Astrocyte (in vitro differentiated cells and primary cell): ENCODE data around the gene POGLUT3. TPM values are rescaled to one million over a fixed set of nuclear protein-coding genes. Genes with fewer than 3 reads are reported as not detected.
A peak's percentile ranks its signal among the peaks of the same experiment; 100 is the strongest.

Experiments
- DNase-seq: peaks from one replicate; pipeline ENCODE4 v3.0.0-alpha.2; 2010; ENCODE audit warnings: low read depth
- FAIRE-seq: peaks from 2 replicates; lab custom pipeline; 2011; peaks lifted over from hg19 to GRCh38; lab: Jason Lieb, UNC
- H2AFZ ChIP-seq: 2 replicates; pipeline ENCODE4 v1.6.0; 2012; ENCODE audit warnings: low read depth, low read length, inconsistent platforms
- H3K27ac ChIP-seq: 2 replicates; pipeline ENCODE4 v1.5.1; 2011; ENCODE audit warnings: low read depth, low read length, inconsistent platforms
- H3K27me3 ChIP-seq: 2 replicates; pipeline ENCODE4 v1.6.0; 2011; ENCODE audit warnings: low read length, inconsistent platforms; ENCODE audit not compliant: insufficient read depth
- H3K36me3 ChIP-seq: 2 replicates; pipeline ENCODE4 v1.5.1; 2011; ENCODE audit warnings: low read length, inconsistent platforms; ENCODE audit not compliant: insufficient read depth
- H3K4me1 ChIP-seq: 2 replicates; pipeline ENCODE4 v1.5.1; 2011; ENCODE audit warnings: low read length, inconsistent platforms; ENCODE audit not compliant: insufficient read depth
- H3K4me2 ChIP-seq: 2 replicates; pipeline ENCODE4 v1.6.0; 2012; ENCODE audit warnings: low read length, inconsistent platforms
- H3K4me3 ChIP-seq: 2 replicates; pipeline ENCODE4 v1.5.1; 2011; ENCODE audit warnings: low read depth, mild to moderate bottlenecking, low read length, inconsistent platforms; ENCODE audit not compliant: insufficient read depth
- H3K79me2 ChIP-seq: 2 replicates; pipeline ENCODE4 v1.6.0; 2012; ENCODE audit warnings: mild to moderate bottlenecking, low read length, inconsistent platforms; ENCODE audit not compliant: insufficient read depth
- H3K9ac ChIP-seq: 2 replicates; pipeline ENCODE4 v1.6.0; 2012; ENCODE audit warnings: mild to moderate bottlenecking, low read length, inconsistent platforms
- H3K9me3 ChIP-seq: 2 replicates; pipeline ENCODE4 v1.5.1; 2012; ENCODE audit warnings: low read depth, mild to moderate bottlenecking, low read length, inconsistent platforms; ENCODE audit not compliant: insufficient read depth
- H4K20me1 ChIP-seq: 2 replicates; pipeline ENCODE4 v1.6.0; 2012; ENCODE audit warnings: low read length, inconsistent platforms; ENCODE audit not compliant: insufficient read depth
- H3K27ac Mint-ChIP-seq: one replicate; pipeline ENCODE4 v1.8.0; 2021; ENCODE audit warnings: mild to moderate bottlenecking, mixed read lengths; ENCODE audit not compliant: unreplicated experiment
- H3K27me3 Mint-ChIP-seq: one replicate; pipeline ENCODE4 v1.8.0; 2021; ENCODE audit warnings: low read depth, mixed read lengths; ENCODE audit not compliant: unreplicated experiment
- H3K36me3 Mint-ChIP-seq: one replicate; pipeline ENCODE4 v1.8.0; 2021; ENCODE audit warnings: low read depth, mixed read lengths; ENCODE audit not compliant: unreplicated experiment
- H3K4me1 Mint-ChIP-seq: one replicate; pipeline ENCODE4 v1.8.0; 2021; ENCODE audit warnings: low read depth, mixed read lengths; ENCODE audit not compliant: unreplicated experiment
- H3K4me3 Mint-ChIP-seq: one replicate; pipeline ENCODE4 v1.8.0; 2021; ENCODE audit warnings: mild to moderate bottlenecking, moderate library complexity, mixed read lengths; ENCODE audit not compliant: unreplicated experiment
- H3K9me3 Mint-ChIP-seq: one replicate; pipeline ENCODE4 v1.8.0; 2021; ENCODE audit warnings: mild to moderate bottlenecking, mixed read lengths; ENCODE audit not compliant: unreplicated experiment
- EZH2 ChIP-seq: IDR thresholded peaks from 2 replicates; pipeline ENCODE4 v1.6.1; 2012; ENCODE audit warnings: mild to moderate bottlenecking, low read length, inconsistent platforms; ENCODE audit not compliant: insufficient read depth
- total RNA-seq: library from RNA; stranded (reverse); gene quantifications from 2 replicates; pipeline ENCODE4 v1.2.1, GENCODE V29; 2021
- TF ChIP-seq, protein P1 (sequence below): IDR thresholded peaks from 2 replicates; pipeline ENCODE4 v1.5.1; 2011; ENCODE audit warnings: low read depth, mild to moderate bottlenecking, inconsistent platforms, low read length, moderate library complexity; ENCODE audit not compliant: insufficient read depth

POGLUT3 gene
- total RNA-seq, 1 donor from 2014 or later, result 18.5 TPM

DNA sequence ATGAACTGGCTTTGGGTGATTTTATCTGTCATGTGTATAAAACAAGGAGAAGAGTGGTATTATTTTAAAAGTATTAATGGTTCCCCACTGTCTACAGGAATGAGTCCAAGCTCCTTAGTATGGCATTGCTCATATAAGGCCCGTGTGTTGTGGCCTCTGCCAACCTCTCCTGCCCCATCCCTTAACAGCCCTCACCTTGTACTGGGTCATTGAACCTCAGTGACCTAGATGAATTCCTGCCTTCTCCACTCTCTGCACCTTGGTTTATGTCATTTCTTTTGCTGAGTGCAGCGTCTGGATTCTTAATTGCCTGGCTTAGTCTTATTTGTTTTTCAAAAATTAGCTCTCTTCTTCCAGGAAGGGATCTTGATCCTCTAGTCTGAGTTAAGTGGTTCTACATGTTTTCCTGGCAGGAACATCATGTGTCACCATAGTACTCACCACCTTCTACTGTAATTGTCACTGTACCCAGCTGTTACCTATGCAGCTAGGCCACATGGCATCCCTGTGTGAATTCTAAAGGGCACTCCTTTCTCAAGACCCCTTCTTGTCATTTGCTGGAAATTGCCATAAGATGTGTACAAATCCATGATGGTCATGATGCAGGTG lies 36.2 kb upstream of the POGLUT3 start:
- H3K9me3 ChIP-seq, result no peaks in the 10 kb centered on the region
- H4K20me1 ChIP-seq, result no peaks in the 10 kb centered on the region
- H3K4me1 ChIP-seq, result no peaks in the 10 kb centered on the region
- H3K27ac ChIP-seq, result no peak overlapping the region
- no peak overlapping the region for H3K4me3 ChIP-seq
- DNase-seq (no peak), FAIRE-seq (no peak)
- H3K27me3 ChIP-seq, result peaks cover 8% of the 10 kb centered on the region
- H3K9ac ChIP-seq, result no peak overlapping the region
- Mint-ChIP-seq H3K4me1 (no peaks in the 10 kb centered on the region), H3K27me3 (no peaks in the 10 kb centered on the region), H3K9me3 (no peaks in the 10 kb centered on the region), H3K4me3 (no peak overlapping the region), H3K27ac (no peak overlapping the region), H3K36me3 (no peaks in the 10 kb centered on the region)
- no peak overlapping the region for H2AFZ ChIP-seq
- no peak overlapping the region for H3K4me2 ChIP-seq
- no peaks in the 10 kb centered on the region for H3K79me2 ChIP-seq
- no peak for TF ChIP-seq EZH2
- TF ChIP-seq, protein P1, sequence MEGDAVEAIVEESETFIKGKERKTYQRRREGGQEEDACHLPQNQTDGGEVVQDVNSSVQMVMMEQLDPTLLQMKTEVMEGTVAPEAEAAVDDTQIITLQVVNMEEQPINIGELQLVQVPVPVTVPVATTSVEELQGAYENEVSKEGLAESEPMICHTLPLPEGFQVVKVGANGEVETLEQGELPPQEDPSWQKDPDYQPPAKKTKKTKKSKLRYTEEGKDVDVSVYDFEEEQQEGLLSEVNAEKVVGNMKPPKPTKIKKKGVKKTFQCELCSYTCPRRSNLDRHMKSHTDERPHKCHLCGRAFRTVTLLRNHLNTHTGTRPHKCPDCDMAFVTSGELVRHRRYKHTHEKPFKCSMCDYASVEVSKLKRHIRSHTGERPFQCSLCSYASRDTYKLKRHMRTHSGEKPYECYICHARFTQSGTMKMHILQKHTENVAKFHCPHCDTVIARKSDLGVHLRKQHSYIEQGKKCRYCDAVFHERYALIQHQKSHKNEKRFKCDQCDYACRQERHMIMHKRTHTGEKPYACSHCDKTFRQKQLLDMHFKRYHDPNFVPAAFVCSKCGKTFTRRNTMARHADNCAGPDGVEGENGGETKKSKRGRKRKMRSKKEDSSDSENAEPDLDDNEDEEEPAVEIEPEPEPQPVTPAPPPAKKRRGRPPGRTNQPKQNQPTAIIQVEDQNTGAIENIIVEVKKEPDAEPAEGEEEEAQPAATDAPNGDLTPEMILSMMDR, result no peak
- no peaks in the 10 kb centered on the region for H3K36me3 ChIP-seq

DNA sequence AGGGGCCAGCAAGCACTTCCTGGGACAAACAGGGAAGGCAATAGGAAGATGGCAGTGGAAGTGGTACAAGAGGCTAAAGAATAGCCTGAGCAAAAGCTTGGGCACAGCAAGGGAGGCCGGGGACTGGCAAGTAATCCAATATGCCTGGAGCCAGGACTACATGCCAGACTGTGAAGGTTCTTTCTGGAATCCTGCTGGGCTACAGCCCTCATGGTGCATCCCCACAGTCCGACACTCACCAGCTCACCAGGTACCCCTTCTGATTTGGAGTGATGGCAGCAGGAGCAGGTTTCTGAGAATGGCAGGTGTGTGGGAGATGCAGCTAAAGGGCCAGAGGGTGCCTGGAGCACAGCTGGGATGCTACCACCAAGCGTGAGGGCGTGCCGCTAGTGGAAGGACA lies 32.2 kb upstream of the POGLUT3 start:
- Mint-ChIP-seq H3K9me3 (no peaks in the 10 kb centered on the region), H3K36me3 (no peaks in the 10 kb centered on the region), H3K4me3 (no peak overlapping the region), H3K27me3 (no peaks in the 10 kb centered on the region), H3K4me1 (no peaks in the 10 kb centered on the region), H3K27ac (peak overlapping the region; percentile 3)
- no peak for DNase-seq
- H3K4me1 ChIP-seq, result no peaks in the 10 kb centered on the region
- no peak overlapping the region for H3K9ac ChIP-seq
- H3K36me3 ChIP-seq, result no peaks in the 10 kb centered on the region
- no peaks in the 10 kb centered on the region for H3K27me3 ChIP-seq
- H3K79me2 ChIP-seq, result no peaks in the 10 kb centered on the region
- H2AFZ ChIP-seq, result no peak overlapping the region
- H3K9me3 ChIP-seq, result no peaks in the 10 kb centered on the region
- H4K20me1 ChIP-seq, result no peaks in the 10 kb centered on the region
- no peak for FAIRE-seq
- H3K4me3 ChIP-seq, result no peak overlapping the region
- no peak overlapping the region for H3K27ac ChIP-seq
- TF ChIP-seq, protein P1, result no peak
- no peak for TF ChIP-seq EZH2
- H3K4me2 ChIP-seq, result no peak overlapping the region

DNA sequence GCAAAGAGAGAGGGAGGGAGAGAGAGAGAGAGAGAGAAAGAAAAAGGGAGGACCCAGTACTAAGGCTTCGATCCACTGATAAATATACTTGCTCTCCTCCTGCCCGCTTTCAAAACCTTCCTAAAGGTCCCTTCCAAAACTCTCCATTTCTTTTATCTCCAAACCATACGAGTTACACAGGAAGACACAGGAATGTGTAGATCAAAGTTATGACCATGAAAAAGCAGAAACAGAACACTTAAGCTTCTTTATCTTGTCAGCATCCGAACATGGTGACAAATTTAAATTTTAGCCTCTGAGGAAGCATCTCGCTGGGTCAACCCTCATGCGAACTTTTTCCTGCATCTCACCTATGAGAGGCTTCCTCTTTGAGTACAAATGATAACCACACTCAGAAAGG lies 29.2 kb upstream of the POGLUT3 start:
- Histone ChIP-seq H3K27ac (no peak overlapping the region), H3K27me3 (no peaks in the 10 kb centered on the region), H3K4me3 (no peak overlapping the region), H3K4me2 (no peak overlapping the region), H3K4me1 (no peaks in the 10 kb centered on the region), H4K20me1 (no peaks in the 10 kb centered on the region), H3K9me3 (no peaks in the 10 kb centered on the region), H3K9ac (no peak overlapping the region), H3K79me2 (no peaks in the 10 kb centered on the region), H3K36me3 (no peaks in the 10 kb centered on the region), H2AFZ (no peak overlapping the region)
- no peaks in the 10 kb centered on the region for H3K4me1 Mint-ChIP-seq
- no peaks in the 10 kb centered on the region for H3K9me3 Mint-ChIP-seq
- peaks cover 2% of the 10 kb centered on the region for H3K36me3 Mint-ChIP-seq
- no peak for DNase-seq
- no peak for FAIRE-seq
- TF ChIP-seq EZH2, result no peak
- TF ChIP-seq, protein P1, result no peak
- H3K27ac Mint-ChIP-seq, result no peak overlapping the region
- H3K27me3 Mint-ChIP-seq, result no peaks in the 10 kb centered on the region
- no peak overlapping the region for H3K4me3 Mint-ChIP-seq
